Mesenchymal stem cell (in vitro differentiated cells and primary cell): Measurements from ENCODE around the gene TRIP12.
"Not testable (repeated sequence)": the region's sequence is repeated elsewhere in the genome, so short reads cannot be mapped to it uniquely, and the experiment has no call there.

Experiments used
- DNase-seq: peaks from one replicate; pipeline ENCODE4 v3.0.0-alpha.2; 2013
- H2AFZ ChIP-seq: one replicate; pipeline ENCODE4 v1.6.1; 2013; ENCODE audit warnings: low read depth, mild to moderate bottlenecking, control low read depth, inconsistent platforms, low read length, moderate library complexity
- H2AK5ac ChIP-seq: 2 replicates; pipeline ENCODE4 v1.6.1; 2013; ENCODE audit warnings: low read length, moderate library complexity, mild to moderate bottlenecking, inconsistent platforms; ENCODE audit not compliant: severe bottlenecking
- H2BK120ac ChIP-seq: one replicate; pipeline ENCODE4 v1.6.1; 2013; ENCODE audit warnings: low read depth, mild to moderate bottlenecking, inconsistent platforms, low read length, moderate library complexity
- H2BK12ac ChIP-seq, 2 experiments: one replicate each; pipeline ENCODE4 v1.6.1; 2013; ENCODE audit warnings: inconsistent platforms in 2 of 2, low read length in 2 of 2, mild to moderate bottlenecking in 2 of 2, moderate library complexity in 2 of 2, control low read depth in 1 of 2
- H2BK15ac ChIP-seq: one replicate; pipeline ENCODE4 v1.6.1; 2013; ENCODE audit warnings: mild to moderate bottlenecking, low read depth, inconsistent platforms; ENCODE audit not compliant: poor library complexity, severe bottlenecking
- H2BK5ac ChIP-seq: 2 replicates; pipeline ENCODE4 v1.6.1; 2013; ENCODE audit warnings: low read depth, mild to moderate bottlenecking, low read length, control low read depth, inconsistent platforms; ENCODE audit not compliant: poor library complexity, severe bottlenecking
- H3K14ac ChIP-seq, 2 experiments: one replicate each; pipeline ENCODE4 v1.6.1; 2013; ENCODE audit warnings: inconsistent platforms in 2 of 2, low read length in 2 of 2, control low read depth in 1 of 2, mild to moderate bottlenecking in 1 of 2, moderate library complexity in 1 of 2
- H3K18ac ChIP-seq, 2 experiments: one replicate each; pipeline ENCODE4 v1.6.1; 2013; ENCODE audit warnings: inconsistent platforms in 2 of 2, low read length in 2 of 2, control low read depth in 1 of 2, low read depth in 1 of 2, mild to moderate bottlenecking in 1 of 2
- H3K23ac ChIP-seq, 2 experiments: one replicate each; pipeline ENCODE4 v1.6.1; 2013; ENCODE audit warnings: inconsistent platforms in 2 of 2, low read length in 2 of 2, mild to moderate bottlenecking in 2 of 2, moderate library complexity in 2 of 2, control low read depth in 1 of 2
- H3K27ac ChIP-seq: 2 replicates; pipeline ENCODE4 v1.5.1; 2013; ENCODE audit warnings: mild to moderate bottlenecking, moderate library complexity, low read length, control low read depth, inconsistent platforms; ENCODE audit not compliant: poor library complexity, severe bottlenecking
- H3K27me3 ChIP-seq, 2 experiments: 2 replicates each; pipeline versions ENCODE4 v1.6.1 to v1.7.0; 2013; ENCODE audit warnings: low read length in 2 of 2, mild to moderate bottlenecking in 2 of 2, moderate library complexity in 2 of 2, control low read depth in 1 of 2, inconsistent platforms in 1 of 2; ENCODE audit not compliant: control insufficient read depth in 1 of 2, insufficient read depth in 1 of 2
- H3K36me3 ChIP-seq, 2 experiments: 2 replicates each; pipeline versions ENCODE4 v1.6.1 to v1.7.0; 2013; ENCODE audit warnings: low read length in 2 of 2, control low read depth in 1 of 2, inconsistent platforms in 1 of 2, low read depth in 1 of 2, mild to moderate bottlenecking in 1 of 2; ENCODE audit not compliant: insufficient read depth in 2 of 2, control insufficient read depth in 1 of 2
- H3K4ac ChIP-seq, 2 experiments: one replicate each; pipeline ENCODE4 v1.6.1; 2013; ENCODE audit warnings: inconsistent platforms in 2 of 2, low read length in 2 of 2, mild to moderate bottlenecking in 2 of 2, moderate library complexity in 2 of 2, control low read depth in 1 of 2, low read depth in 1 of 2
- H3K4me1 ChIP-seq: 2 replicates; pipeline ENCODE4 v1.6.1; 2013; ENCODE audit warnings: low read depth, low read length, control low read depth; ENCODE audit not compliant: control insufficient read depth, insufficient read depth
- H3K4me2 ChIP-seq: 2 replicates; pipeline ENCODE4 v1.6.1; 2013; ENCODE audit warnings: low read length, mild to moderate bottlenecking, inconsistent platforms; ENCODE audit not compliant: poor library complexity, severe bottlenecking
- H3K4me3 ChIP-seq, 2 experiments: 2 replicates each; pipeline versions ENCODE4 v1.5.1 to v1.7.0; 2013; ENCODE audit warnings: low read length in 2 of 2, mild to moderate bottlenecking in 2 of 2, control low read depth in 1 of 2, low read depth in 1 of 2; ENCODE audit not compliant: insufficient read depth in 1 of 2
- H3K79me1 ChIP-seq: replicated peaks from 2 replicates; pipeline ENCODE4 v1.6.1; 2013; ENCODE audit warnings: mild to moderate bottlenecking, control low read depth, low read length, inconsistent platforms; ENCODE audit not compliant: poor library complexity, severe bottlenecking
- H3K9ac ChIP-seq: 2 replicates; pipeline ENCODE4 v1.7.0; 2013; ENCODE audit warnings: mild to moderate bottlenecking, low read length, moderate library complexity
- H3K9me3 ChIP-seq: 2 replicates; pipeline ENCODE4 v1.7.0; 2013; ENCODE audit warnings: mild to moderate bottlenecking, low read length; ENCODE audit not compliant: control insufficient read depth
- H4K8ac ChIP-seq: one replicate; pipeline ENCODE4 v1.6.1; 2013; ENCODE audit warnings: inconsistent platforms, mild to moderate bottlenecking, low read length, moderate library complexity
- H4K91ac ChIP-seq: one replicate; pipeline ENCODE4 v1.6.1; 2013; ENCODE audit warnings: mild to moderate bottlenecking, low read length, inconsistent platforms
- WGBS: methylation state at CpG from one replicate; pipeline ENCODE4 v1.1.7; 2013; ENCODE audit warnings: mixed read lengths; 5-methylcytosine and 5-hydroxymethylcytosine counted together

TRIP12 gene

GRCh38 chr2:229728370-229728769 is 193.4 kb downstream of the TRIP12 start:
- Histone ChIP-seq H3K4me1 (no peaks in the 10 kb centered on the region), H2AFZ (no peak overlapping the region), H2BK12ac (no peak overlapping the region), H3K18ac (no peak overlapping the region), H3K36me3 (no peaks in the 10 kb centered on the region), H4K91ac (no peak overlapping the region), H3K4me3 (no peak overlapping the region), H2BK120ac (no peak overlapping the region), H3K27ac (no peak overlapping the region), H2AK5ac (no peak overlapping the region), H4K8ac (no peak overlapping the region), H3K23ac (no peak overlapping the region), H3K27me3 (no peaks in the 10 kb centered on the region), H3K14ac (no peak overlapping the region), H3K9me3 (no peaks in the 10 kb centered on the region), H2BK15ac (no peak overlapping the region), H3K4me2 (no peak overlapping the region), H2BK5ac (no peak overlapping the region), H3K79me1 (no peaks in the 10 kb centered on the region), H3K9ac (no peak overlapping the region), H3K4ac (no peak overlapping the region)
- no peak for DNase-seq

GRCh38 chr2:229726643-229727042 is 195.2 kb downstream of the TRIP12 start:
- no peak overlapping the region for H3K23ac ChIP-seq
- no peaks in the 10 kb centered on the region for H3K27me3 ChIP-seq
- H2BK12ac ChIP-seq = no peak overlapping the region
- H3K9ac ChIP-seq = no peak overlapping the region
- no peaks in the 10 kb centered on the region for H3K36me3 ChIP-seq
- H3K9me3 ChIP-seq = no peaks in the 10 kb centered on the region
- H2BK5ac ChIP-seq = no peak overlapping the region
- no peak overlapping the region for H4K8ac ChIP-seq
- no peak overlapping the region for H3K4ac ChIP-seq
- H2AFZ ChIP-seq = no peak overlapping the region
- no peak overlapping the region for H4K91ac ChIP-seq
- H3K4me3 ChIP-seq = no peak overlapping the region
- no peak overlapping the region for H3K14ac ChIP-seq
- no peaks in the 10 kb centered on the region for H3K79me1 ChIP-seq
- H2BK120ac ChIP-seq = no peak overlapping the region
- H2AK5ac ChIP-seq = no peak overlapping the region
- no peak for DNase-seq
- WGBS = 54% methylated on average over 2 of the region's 2 CpGs
- no peak overlapping the region for H3K18ac ChIP-seq
- H2BK15ac ChIP-seq = no peak overlapping the region
- no peak overlapping the region for H3K27ac ChIP-seq
- no peaks in the 10 kb centered on the region for H3K4me1 ChIP-seq
- H3K4me2 ChIP-seq = no peak overlapping the region

GRCh38 chr2:229725716-229726574 is 195.9 kb downstream of the TRIP12 start:
- Histone ChIP-seq H3K23ac (no peak overlapping the region), H3K18ac (no peak overlapping the region), H2BK12ac (no peak overlapping the region), H3K4me2 (no peak overlapping the region), H3K27ac (no peak overlapping the region), H3K79me1 (no peaks in the 10 kb centered on the region), H2BK5ac (no peak overlapping the region), H3K36me3 (no peaks in the 10 kb centered on the region), H3K9ac (no peak overlapping the region), H3K4me3 (no peak overlapping the region), H3K14ac (no peak overlapping the region), H4K8ac (no peak overlapping the region), H3K27me3 (no peaks in the 10 kb centered on the region), H3K4ac (no peak overlapping the region), H2BK15ac (no peak overlapping the region), H3K9me3 (no peaks in the 10 kb centered on the region), H4K91ac (no peak overlapping the region), H2AFZ (no peak overlapping the region), H3K4me1 (no peaks in the 10 kb centered on the region), H2BK120ac (no peak overlapping the region), H2AK5ac (no peak overlapping the region)
- 56% methylated on average over 7 of the region's 7 CpGs for WGBS
- DNase-seq = peak; percentile 37

GRCh38 chr2:229723192-229723591 is 198.6 kb downstream of the TRIP12 start:
- H3K18ac ChIP-seq, H2AFZ ChIP-seq, H3K4me2 ChIP-seq, H3K14ac ChIP-seq, DNase-seq, H3K4me1 ChIP-seq, H3K23ac ChIP-seq, H3K27ac ChIP-seq, H4K8ac ChIP-seq, H2BK5ac ChIP-seq, H3K4me3 ChIP-seq, H2BK12ac ChIP-seq, H4K91ac ChIP-seq, H3K4ac ChIP-seq, H3K9ac ChIP-seq, H2BK15ac ChIP-seq, H3K36me3 ChIP-seq, H2AK5ac ChIP-seq, H3K9me3 ChIP-seq, H2BK120ac ChIP-seq, H3K79me1 ChIP-seq: not testable (repeated sequence)
- peaks cover 8 to 11% of the 10 kb centered on the region in 2 experiments for H3K27me3 ChIP-seq
- WGBS = 80% methylated on average over 1 of the region's 3 CpGs
